GM21737 (cell line): Measurements from ENCODE around the gene SUN1.
"Not testable (repeated sequence)": the region's sequence is repeated elsewhere in the genome, so short reads cannot be mapped to it uniquely, and the experiment has no call there.

ENCODE experiments used
- ATAC-seq: cut with Tn5 transposase; IDR thresholded peaks from one replicate; pipeline ENCODE4 v1.9.1; 2021; ENCODE audit warnings: mild to moderate bottlenecking, moderate library complexity; ENCODE audit not compliant: unreplicated experiment

SUN1 gene

GRCh38 chr7:855686-856369, 23.6 kb downstream of the SUN1 start:
- ATAC-seq, result no peak

GRCh38 chr7:856444-857095, 24.3 kb downstream of the SUN1 start:
- ATAC-seq, result no peak

DNA sequence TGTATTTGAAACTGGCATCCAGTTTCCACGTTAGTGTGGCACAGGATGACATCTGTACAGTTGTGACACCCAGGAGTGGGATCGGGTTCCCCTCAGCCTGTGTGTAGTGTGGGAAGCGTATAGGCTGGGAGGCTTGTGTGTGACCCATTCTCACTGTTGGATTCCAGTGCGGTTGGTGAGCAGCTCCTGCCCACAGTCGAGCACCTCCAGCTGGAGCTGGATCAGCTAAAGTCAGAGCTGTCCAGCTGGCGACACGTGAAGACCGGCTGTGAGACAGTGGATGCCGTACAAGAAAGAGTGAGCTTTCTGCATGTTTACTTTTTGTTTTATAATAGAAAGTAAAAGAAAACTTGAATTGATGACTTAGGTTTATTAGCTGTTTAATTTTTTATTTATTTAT, 25.4 kb downstream of the SUN1 start:
- no peak for ATAC-seq

DNA sequence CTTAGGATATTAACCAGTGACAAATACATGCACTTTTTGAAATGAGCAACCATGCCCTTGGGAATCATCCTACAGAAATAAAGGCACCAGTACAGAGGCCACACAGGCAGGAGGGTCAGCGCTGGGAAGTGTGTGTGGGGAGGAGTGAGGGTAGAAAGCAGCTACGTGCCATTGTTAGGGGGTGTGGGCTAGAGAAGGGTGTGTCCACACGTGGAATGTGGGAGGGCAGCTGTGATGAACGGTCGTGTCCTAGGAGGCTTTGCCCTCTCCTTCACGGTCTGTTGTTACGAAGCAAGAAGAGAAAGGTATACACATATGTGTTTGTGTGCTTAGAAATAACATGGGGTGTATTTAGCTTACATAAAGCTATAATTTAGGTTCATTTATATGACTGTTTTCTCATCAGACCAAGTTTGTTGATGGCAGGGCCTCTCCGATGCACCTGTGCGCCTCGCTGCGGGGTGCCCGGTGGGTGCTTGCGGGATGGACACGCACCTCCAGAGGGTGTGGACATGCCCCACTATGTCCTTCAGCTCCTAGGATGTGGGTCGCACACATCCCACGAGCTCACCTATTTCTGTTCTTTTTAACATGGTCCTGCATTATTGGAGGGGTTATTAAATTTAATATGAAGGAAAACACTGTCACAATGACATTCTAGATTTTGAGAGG, 27.2 kb downstream of the SUN1 start:
- ATAC-seq, result no peak

- ATAC-seq, result no peak
These were observed 27.9 kb downstream of the SUN1 start for GRCh38 chr7:860149-860548.

DNA sequence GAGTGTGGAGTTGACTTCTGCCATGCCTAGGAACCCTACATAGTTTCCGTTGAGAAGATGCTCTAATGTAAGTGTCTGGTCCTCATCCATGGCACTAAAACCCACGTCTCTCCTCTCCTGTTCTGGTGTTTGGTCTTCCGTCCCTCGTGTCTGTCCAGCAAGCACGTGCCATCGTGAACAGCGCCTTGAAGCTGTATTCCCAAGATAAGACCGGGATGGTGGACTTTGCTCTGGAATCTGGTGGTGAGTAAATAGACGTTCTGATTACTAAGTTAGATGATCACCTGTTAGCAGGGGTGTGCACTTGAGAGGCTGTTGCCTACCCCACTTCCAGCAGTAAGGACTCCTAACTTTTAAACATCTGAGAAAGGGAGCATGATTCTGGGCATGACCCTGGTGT, 28.9 kb downstream of the SUN1 start:
- ATAC-seq, result no peak

- ATAC-seq, result no peak
These were observed 29.9 kb downstream of the SUN1 start for GRCh38 chr7:862157-862556.

GRCh38 chr7:863106-863505, 30.8 kb downstream of the SUN1 start:
- ATAC-seq, result no peak

DNA sequence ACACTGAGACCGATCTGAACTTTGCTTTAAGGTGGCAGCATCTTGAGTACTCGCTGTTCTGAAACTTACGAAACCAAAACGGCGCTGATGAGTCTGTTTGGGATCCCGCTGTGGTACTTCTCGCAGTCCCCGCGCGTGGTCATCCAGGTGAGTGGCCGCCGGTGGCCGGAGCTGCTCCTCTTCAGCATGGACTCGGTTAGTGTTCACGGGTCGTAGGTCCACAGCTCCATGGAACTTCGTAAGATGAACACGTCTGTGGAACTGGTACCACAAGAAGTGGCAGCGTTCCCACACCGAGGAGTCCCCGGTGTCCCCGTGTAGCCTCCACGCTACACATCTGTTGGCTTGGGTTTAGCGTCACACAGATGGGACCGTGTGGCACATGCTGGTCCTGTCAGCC, 33.6 kb downstream of the SUN1 start:
- ATAC-seq, result no peak

DNA sequence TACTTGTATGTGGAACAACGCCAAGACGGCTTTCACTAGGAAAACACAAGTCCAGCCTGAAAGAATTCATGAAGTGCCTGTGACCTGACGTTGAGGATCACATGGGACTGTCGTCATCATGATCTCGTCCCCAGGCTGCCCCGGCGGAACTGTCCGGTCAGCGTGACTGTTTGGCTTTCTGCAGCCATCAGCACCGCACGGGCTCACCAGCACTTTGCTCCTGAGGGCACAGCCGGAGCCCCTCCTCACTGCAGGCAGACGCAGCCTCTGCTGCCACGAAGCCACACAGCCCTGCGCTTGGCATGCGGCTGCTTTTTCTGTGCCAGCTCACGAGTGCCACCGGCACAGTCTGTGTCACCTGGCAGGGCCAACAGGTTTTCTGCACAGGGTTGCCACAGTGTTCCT, 34.7 kb downstream of the SUN1 start:
- no peak for ATAC-seq

DNA sequence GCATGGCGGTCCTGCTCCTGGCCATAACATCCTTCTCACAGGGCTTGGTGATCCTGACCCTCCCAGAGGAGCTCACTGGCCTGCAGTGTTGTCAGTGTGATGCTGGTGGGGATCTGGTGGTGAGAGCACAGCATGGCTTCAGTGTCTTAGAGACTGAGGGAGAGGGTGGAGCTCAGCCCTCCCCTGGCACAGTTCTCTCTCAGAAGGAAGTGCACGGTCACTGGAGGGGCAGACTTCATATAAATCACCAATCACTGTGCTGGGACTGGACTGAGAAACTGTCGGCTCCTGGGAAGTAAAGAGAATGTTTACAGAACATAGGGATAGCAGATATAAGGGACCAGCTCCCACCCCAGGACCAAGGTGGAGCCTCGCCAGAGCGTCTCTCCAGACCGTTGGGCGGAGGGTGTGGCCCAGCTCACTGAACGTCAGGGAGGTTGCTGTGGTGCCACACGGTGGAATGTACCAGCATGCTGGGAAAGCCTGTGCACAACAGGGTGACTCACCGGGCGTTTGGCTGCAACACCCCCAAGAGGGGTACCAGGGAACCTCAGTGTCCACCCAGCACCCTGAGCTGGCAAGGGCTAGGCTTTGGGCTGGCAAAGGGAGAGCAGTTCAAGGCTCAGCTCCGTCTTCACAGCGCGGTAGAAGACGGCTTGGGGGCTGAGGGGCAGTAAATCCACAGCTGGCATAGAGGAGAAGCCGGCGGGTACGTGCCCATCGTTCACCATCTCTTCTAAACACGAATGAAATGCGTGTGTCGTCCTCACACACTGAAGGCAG, 35.3 kb downstream of the SUN1 start:
- no peak for ATAC-seq

- ATAC-seq, result no peak
These were observed 35.9 kb downstream of the SUN1 start for GRCh38 chr7:868189-868486.

DNA sequence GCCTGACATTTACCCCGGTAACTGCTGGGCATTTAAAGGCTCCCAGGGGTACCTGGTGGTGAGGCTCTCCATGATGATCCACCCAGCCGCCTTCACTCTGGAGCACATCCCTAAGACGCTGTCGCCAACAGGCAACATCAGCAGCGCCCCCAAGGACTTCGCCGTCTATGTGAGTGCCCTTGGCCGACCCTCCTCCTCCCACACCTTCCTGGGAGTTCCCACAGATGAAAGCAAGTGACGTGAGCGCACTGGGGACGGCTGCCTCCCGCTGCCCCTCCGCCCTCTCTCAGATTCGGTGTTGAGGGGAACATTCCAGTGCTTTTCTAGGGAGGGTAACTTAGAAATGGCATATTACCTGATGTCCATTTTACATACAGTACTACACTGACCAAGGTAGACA, 37.1 kb downstream of the SUN1 start:
- no peak for ATAC-seq

DNA sequence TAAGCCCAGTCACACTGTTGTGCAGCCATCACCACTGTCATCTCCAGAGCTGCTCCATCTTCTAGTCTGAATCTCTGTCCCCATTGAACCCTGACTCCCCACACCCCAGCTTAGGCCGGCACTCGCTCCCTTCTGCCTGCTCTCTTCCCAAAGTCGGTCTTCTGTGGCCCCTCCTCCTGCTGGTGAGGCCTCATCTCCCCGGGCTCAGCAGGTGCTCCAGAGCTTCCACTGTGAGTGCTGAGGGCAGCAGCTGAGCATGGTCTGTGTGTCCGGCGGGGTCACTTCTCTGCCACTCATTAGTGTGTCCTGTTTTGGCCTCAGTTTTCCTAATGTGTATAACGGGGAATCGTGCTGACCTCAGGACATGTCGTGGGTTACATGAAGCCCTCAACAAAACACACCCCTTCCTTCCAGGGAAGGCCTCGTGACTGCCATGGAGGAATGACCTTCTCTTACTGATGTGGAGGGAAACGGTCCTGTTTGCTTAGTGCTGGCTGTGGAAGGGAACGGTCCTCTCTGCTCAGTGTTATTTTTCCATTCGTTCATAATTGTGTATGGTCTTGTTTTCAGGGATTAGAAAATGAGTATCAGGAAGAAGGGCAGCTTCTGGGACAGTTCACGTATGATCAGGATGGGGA, 39.7 kb downstream of the SUN1 start:
- no peak for ATAC-seq

GRCh38 chr7:872685-873084, 40.4 kb downstream of the SUN1 start:
- ATAC-seq, result not testable (repeated sequence)

DNA sequence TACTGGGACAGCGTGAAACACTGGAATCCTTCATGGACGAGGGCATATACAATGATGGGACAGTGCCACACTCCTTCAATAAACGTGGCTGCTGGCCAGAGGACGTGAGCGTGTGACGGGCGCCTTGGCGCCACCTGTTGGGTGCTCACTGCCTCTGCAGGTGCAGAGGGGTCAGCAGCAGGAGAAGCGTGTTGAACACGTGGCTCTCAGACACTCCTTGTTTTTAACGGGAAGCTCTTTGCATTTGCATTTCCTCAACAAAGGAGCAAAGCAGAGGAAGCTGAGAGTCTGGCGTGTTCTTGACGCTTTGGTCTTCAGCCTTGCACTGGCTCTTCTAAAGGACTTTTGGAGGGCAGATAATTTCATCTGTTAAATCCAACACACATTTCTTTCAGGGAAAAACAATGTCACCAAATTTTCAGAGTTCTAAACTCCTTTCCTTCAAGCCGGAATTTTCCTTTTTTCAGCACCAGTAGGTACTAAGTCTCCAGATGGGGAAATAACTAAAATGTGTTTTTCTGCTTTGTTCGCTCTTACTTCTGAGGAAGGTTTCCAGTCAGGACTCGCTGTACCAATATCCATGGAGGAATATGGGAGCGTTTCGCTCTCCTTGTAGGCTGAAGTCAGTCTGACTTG, 41.2 kb downstream of the SUN1 start:
- ATAC-seq, result no peak

DNA sequence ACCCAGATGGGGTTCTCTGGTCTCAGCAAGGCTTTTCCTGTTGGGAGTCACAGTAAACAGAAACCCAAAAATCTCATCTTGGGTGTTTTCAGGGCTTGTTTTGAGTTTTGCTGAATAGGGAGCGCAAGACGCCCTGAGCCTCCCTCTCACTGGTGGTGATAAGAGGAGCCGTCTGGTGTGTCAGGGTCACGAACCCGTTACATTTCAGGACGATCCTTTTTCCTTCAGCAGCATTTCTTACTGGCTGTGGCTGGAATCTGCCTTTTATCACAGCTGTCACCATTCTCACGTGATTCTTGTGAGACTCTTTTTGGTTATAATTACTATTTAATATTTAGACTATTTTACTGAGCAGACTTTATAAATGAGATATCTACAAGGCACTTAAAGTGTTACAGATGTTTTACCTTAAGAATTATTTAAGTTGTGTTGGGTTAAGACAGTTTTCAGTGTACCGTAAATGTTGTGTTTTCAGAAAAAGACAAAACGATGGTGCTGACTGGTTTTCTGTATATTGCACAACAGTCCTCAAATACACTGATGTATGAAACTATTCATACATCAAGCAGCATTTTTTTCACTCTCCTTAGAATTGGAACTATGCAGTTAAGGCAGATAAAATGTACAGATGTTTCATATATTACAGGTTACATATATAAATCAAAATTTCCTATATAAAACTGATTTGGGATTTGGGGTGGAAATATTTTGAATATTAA, 41.9 kb downstream of the SUN1 start:
- ATAC-seq, result no peak

DNA sequence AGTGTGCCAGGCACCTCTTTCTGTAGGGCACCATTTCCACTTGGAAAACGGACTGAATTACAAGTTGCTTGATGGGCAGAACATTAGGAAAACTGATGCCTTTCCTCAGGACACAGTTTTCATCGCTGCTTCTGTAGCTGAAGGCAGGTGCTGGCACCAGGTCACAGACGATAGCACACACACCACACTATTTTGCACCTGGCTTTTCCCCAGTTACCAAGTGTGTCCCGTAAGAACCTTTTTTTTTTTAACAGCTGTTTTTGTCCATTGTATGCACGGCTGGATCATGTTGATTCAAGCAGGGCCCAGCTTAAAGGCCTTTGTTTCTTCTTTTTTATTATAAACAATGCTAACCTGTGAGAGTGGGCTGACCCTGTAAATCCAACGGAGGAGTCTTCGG, 42.8 kb downstream of the SUN1 start:
- no peak for ATAC-seq

- ATAC-seq, result no peak
These were observed 43.3 kb downstream of the SUN1 start for GRCh38 chr7:875476-876076.
